Measurements from ENCODE around the gene CDC42EP2.

Gene CDC42EP2

GRCh38 chr11:65314501-65315203 is at the start of gene CDC42EP2:
CDC42EP2 (plus strand) TSS chr11:65314866; CDS start chr11:65320899, 6,033 bp downstream.
- DNase-seq = peak; percentile 91

- no peak for DNase-seq
Measured at GRCh38 chr11:65266210-65266609, 48.5 kb upstream of the CDC42EP2 start.

- peak; percentile 86 for DNase-seq
Measured at GRCh38 chr11:65274735-65275682, 39.7 kb upstream of the CDC42EP2 start.

GRCh38 chr11:65275906-65276305 is 38.8 kb upstream of the CDC42EP2 start:
- DNase-seq = no peak

- DNase-seq = no peak
Measured at GRCh38 chr11:65277631-65278277, 36.9 kb upstream of the CDC42EP2 start.

- no peak for DNase-seq
Measured at GRCh38 chr11:65278356-65278755, 36.3 kb upstream of the CDC42EP2 start.

- DNase-seq = no peak
Measured at GRCh38 chr11:65279279-65279678, 35.4 kb upstream of the CDC42EP2 start.

GRCh38 chr11:65279741-65280440 is 34.8 kb upstream of the CDC42EP2 start:
- DNase-seq = peak; percentile 37

GRCh38 chr11:65280646-65281045 is 34.0 kb upstream of the CDC42EP2 start:
- DNase-seq = no peak

GRCh38 chr11:65286686-65287085 is 28.0 kb upstream of the CDC42EP2 start:
- DNase-seq = no peak

- no peak for DNase-seq
Measured at GRCh38 chr11:65287601-65288000, 27.1 kb upstream of the CDC42EP2 start.

- DNase-seq = no peak
Measured at GRCh38 chr11:65288706-65289536, 25.7 kb upstream of the CDC42EP2 start.

GRCh38 chr11:65290448-65291165 is 24.1 kb upstream of the CDC42EP2 start:
- peak; percentile 34 for DNase-seq

- no peak for DNase-seq
Measured at GRCh38 chr11:65291613-65292012, 23.1 kb upstream of the CDC42EP2 start.

GRCh38 chr11:65292890-65293289 is 21.8 kb upstream of the CDC42EP2 start:
- no peak for DNase-seq

GRCh38 chr11:65293909-65294381 is 20.7 kb upstream of the CDC42EP2 start:
- DNase-seq = no peak

GRCh38 chr11:65295001-65295400 is 19.7 kb upstream of the CDC42EP2 start:
- DNase-seq = no peak

GRCh38 chr11:65295571-65296341 is 18.9 kb upstream of the CDC42EP2 start:
- DNase-seq = no peak

GRCh38 chr11:65297026-65297672 is 17.5 kb upstream of the CDC42EP2 start:
- DNase-seq = no peak

GRCh38 chr11:65298131-65298535 is 16.5 kb upstream of the CDC42EP2 start:
- DNase-seq = no peak
